SU-DHL-6 (cell line): ENCODE data around the gene VIPR2.

Experiments used
- H2AFZ ChIP-seq: fragments of 200-600 bp; sonication (generic); 2 replicates; pipeline ENCODE4 v1.6.1; 2014; ENCODE audit warnings: low read depth, mild to moderate bottlenecking, moderate library complexity, mixed read lengths, antibody characterized with exemption, low read length; ENCODE audit not compliant: severe bottlenecking
- H3F3A ChIP-seq: fragments of 200-600 bp; shearing (Covaris generic); 2 replicates; pipeline ENCODE4 v1.6.0; 2016; ENCODE audit warnings: antibody characterized with exemption, mild to moderate bottlenecking; ENCODE audit not compliant: insufficient read depth
- H3K27ac ChIP-seq: fragments of 200-600 bp; sonication (generic); 2 replicates; pipeline ENCODE4 v1.5.1; 2016; ENCODE audit warnings: low read depth, mild to moderate bottlenecking, low read length, moderate library complexity, mixed read lengths
- H3K27me3 ChIP-seq: fragments of 200-600 bp; sonication (generic), shearing (Covaris generic); 2 replicates; pipeline ENCODE4 v1.6.0; 2014; ENCODE audit warnings: mild to moderate bottlenecking, low read length
- H3K36me3 ChIP-seq: fragments of 200-600 bp; sonication (generic); 2 replicates; pipeline ENCODE4 v1.6.1; 2014; ENCODE audit warnings: mild to moderate bottlenecking, low read length, mixed read lengths
- H3K4me2 ChIP-seq: fragments of 300-600, 200-600 bp; shearing (Covaris generic), sonication (generic); 2 replicates; pipeline ENCODE4 v1.6.0; 2014; ENCODE audit warnings: low read length, low read depth, mild to moderate bottlenecking; ENCODE audit not compliant: poor library complexity, severe bottlenecking
- H3K4me3 ChIP-seq: fragments of 200-600 bp; sonication (generic); 2 replicates; pipeline ENCODE4 v1.5.1; 2014; ENCODE audit warnings: antibody characterized with exemption, low read length, mild to moderate bottlenecking, mixed read lengths; ENCODE audit not compliant: insufficient read depth, poor library complexity, severe bottlenecking
- H3K79me2 ChIP-seq: fragments of 200-600 bp; sonication (generic); 2 replicates; pipeline ENCODE4 v1.6.1; 2014; ENCODE audit warnings: mild to moderate bottlenecking, low read length, moderate library complexity; ENCODE audit not compliant: insufficient read depth
- H3K9ac ChIP-seq: fragments of 200-600 bp; sonication (generic); 2 replicates; pipeline ENCODE4 v1.7.0; 2014; ENCODE audit warnings: mild to moderate bottlenecking, low read length
- H3K9me2 ChIP-seq: fragments of 200-600 bp; sonication (generic); replicated peaks from 2 replicates; pipeline ENCODE4 v1.6.1; 2014; ENCODE audit warnings: low read length; ENCODE audit not compliant: insufficient read depth
- H3K9me3 ChIP-seq: fragments of 200-600 bp; sonication (generic); 2 replicates; pipeline ENCODE4 v1.6.1; 2014; ENCODE audit warnings: low read length, mixed read lengths; ENCODE audit not compliant: insufficient read depth
- H4K20me1 ChIP-seq: fragments of 200-600 bp; sonication (generic); 2 replicates; pipeline ENCODE4 v1.6.1; 2014; ENCODE audit warnings: low read depth, mild to moderate bottlenecking, antibody characterized with exemption, low read length, moderate library complexity, mixed read lengths
- CTCF ChIP-seq: fragments of 200-600 bp; sonication (generic); IDR thresholded peaks from one replicate; pipeline ENCODE4 v1.5.1; 2017; ENCODE audit warnings: antibody characterized with exemption, mild to moderate bottlenecking, low read length, moderate library complexity; ENCODE audit not compliant: insufficient read depth, poor library complexity, severe bottlenecking
- EZH2phosphoT487 ChIP-seq: fragments of 200-600 bp; sonication (generic), shearing (Covaris generic); conservative IDR thresholded peaks from 2 replicates; pipeline ENCODE4 v1.6.1; 2018; ENCODE audit warnings: mild to moderate bottlenecking, antibody characterized with exemption, low read length, moderate library complexity, mixed read lengths

The VIPR2 gene

GRCh38 chr7:159071260-159071659 lies 73.4 kb downstream of the VIPR2 start:
- Histone ChIP-seq H3K27me3 (no peaks in the 10 kb centered on the region), H3K9ac (no peak overlapping the region), H3K27ac (no peak overlapping the region), H3K4me3 (no peak overlapping the region), H3K79me2 (no peaks in the 10 kb centered on the region), H3K9me2 (no peaks in the 10 kb centered on the region), H4K20me1 (no peaks in the 10 kb centered on the region), H3K4me2 (no peak overlapping the region), H2AFZ (no peak overlapping the region), H3F3A (no peaks in the 10 kb centered on the region), H3K36me3 (no peaks in the 10 kb centered on the region), H3K9me3 (no peaks in the 10 kb centered on the region)
- TF ChIP-seq EZH2phosphoT487 = no peak
- TF ChIP-seq CTCF = no peak

- TF ChIP-seq CTCF (no peak), EZH2phosphoT487 (no peak)
- Histone ChIP-seq H3K4me2 (no peak overlapping the region), H3K27me3 (no peaks in the 10 kb centered on the region)
Measured at GRCh38 chr7:159070431-159071148, 74.1 kb downstream of the VIPR2 start.

GRCh38 chr7:159068893-159069448 lies 75.7 kb downstream of the VIPR2 start:
- no peak overlapping the region for H3K4me2 ChIP-seq
- no peak overlapping the region for H3K4me3 ChIP-seq
- no peaks in the 10 kb centered on the region for H3K27me3 ChIP-seq
- no peaks in the 10 kb centered on the region for H3F3A ChIP-seq
- no peaks in the 10 kb centered on the region for H3K9me2 ChIP-seq
- no peaks in the 10 kb centered on the region for H3K79me2 ChIP-seq
- H3K27ac ChIP-seq = no peak overlapping the region
- H2AFZ ChIP-seq = no peak overlapping the region
- H3K9me3 ChIP-seq = no peaks in the 10 kb centered on the region
- TF ChIP-seq CTCF (no peak), EZH2phosphoT487 (no peak)
- H4K20me1 ChIP-seq = no peaks in the 10 kb centered on the region
- no peaks in the 10 kb centered on the region for H3K36me3 ChIP-seq
- H3K9ac ChIP-seq = no peak overlapping the region

More at GRCh38 chr7:159070431-159071148, 74.1 kb downstream of the VIPR2 start:
- H3K9me3 ChIP-seq = no peaks in the 10 kb centered on the region
- no peak overlapping the region for H2AFZ ChIP-seq
- H3K27ac ChIP-seq = no peak overlapping the region
- no peaks in the 10 kb centered on the region for H3F3A ChIP-seq
- H3K9me2 ChIP-seq = no peaks in the 10 kb centered on the region
- H3K79me2 ChIP-seq = no peaks in the 10 kb centered on the region
- H4K20me1 ChIP-seq = no peaks in the 10 kb centered on the region
- H3K9ac ChIP-seq = no peak overlapping the region
- H3K36me3 ChIP-seq = no peaks in the 10 kb centered on the region
- no peak overlapping the region for H3K4me3 ChIP-seq
